Right lobe of liver (tissue), 6 donors: Measurements from ENCODE around the gene ARHGEF7. TPM values are rescaled to one million over a fixed set of nuclear protein-coding genes. Genes with fewer than 3 reads are reported as not detected.

Experiments
- ATAC-seq, 4 donors: fragments of 200-7000 bp; cut with Tn5 transposase; one replicate each; pipeline ENCODE4 v1.9.1; 2020; ENCODE audit warnings: mild to moderate bottlenecking in 4 of 4, moderate library complexity in 4 of 4
- DNase-seq, 3 donors: peaks; one replicate each; pipeline ENCODE4 v3.0.0-alpha.2; 2020
- H3K27ac ChIP-seq, 3 donors: fragments of 200-600 bp; one replicate each; pipeline ENCODE4 v1.8.0; 2022
- H3K27me3 ChIP-seq, 2 donors: fragments of 200-600 bp; one replicate each; pipeline ENCODE4 v1.8.0; 2022
- H3K36me3 ChIP-seq, 4 donors: fragments of 200-600 bp; sonication (generic) in 1 of 4; one replicate each; pipeline versions ENCODE4 v1.5.1 to v1.8.0; 2017 to 2022; ENCODE audit warnings: control low read depth in 1 of 4
- H3K4me1 ChIP-seq, 4 donors: fragments of 200-600 bp; sonication (generic) in 1 of 4; one replicate each; pipeline versions ENCODE4 v1.5.1 to v1.8.0; 2017 to 2022; ENCODE audit warnings: control low read depth in 1 of 4
- H3K4me3 ChIP-seq, 3 donors: fragments of 200-600 bp; one replicate each; pipeline ENCODE4 v1.8.0; 2022
- H3K9me3 ChIP-seq, 4 donors: fragments of 200-600 bp; sonication (generic) in 1 of 4; one replicate each; pipeline versions ENCODE4 v1.5.1 to v1.8.0; 2017 to 2022; ENCODE audit warnings: control low read depth in 1 of 4
- CTCF ChIP-seq, 4 donors: fragments of 200-600 bp in 3 of 4; fragments of 450-650 bp in 1 of 4; IDR thresholded peaks; one replicate each; pipeline versions ENCODE4 v1.5.1 to v1.8.0; 2016 to 2022; ENCODE audit warnings: antibody characterized with exemption in 4 of 4, mild to moderate bottlenecking in 2 of 4
- POLR2A ChIP-seq: fragments of 450-650 bp; IDR thresholded peaks from one replicate; pipeline ENCODE4 v1.6.1; 2017; ENCODE audit warnings: antibody characterized with exemption, mild to moderate bottlenecking
- WGBS: methylation state at CpG from one replicate; pipeline ENCODE4 v1.1.6; 2018; ENCODE audit warnings: low coverage, low lambda C conversion rate; ENCODE audit not compliant: insufficient coverage; ENCODE audit errors: missing lambda C conversion rate; 5-methylcytosine and 5-hydroxymethylcytosine counted together
- intact Hi-C, 2 donors: fragments of 100-400 bp; cut with DNase I; formaldehyde crosslinking; loops; one replicate each; pipeline versions ENCODE4 v1.11.2 to v1.14.1; 2022
- total RNA-seq, 6 experiments: library from RNA; depleted of rRNA in 2 of 6; stranded (reverse); fragments of >200 nt in 2 of 6; fragmentation: NEBNext Ultra II Directional in 3 of 6; extraction: Animal tissue kit (Norgen Biotek cat#: 25700) in 3 of 6; gene quantifications; one replicate each; pipeline versions ENCODE4 v1.1.0 to v1.2.4, GENCODE V29; 2016 to 2023
- donor health status: DM: no; HTN: yes; CAD: no.
- donor health status: DM: no; HTN: no; CAD: no.
- donor health status: DM: no; HTN: no; CAD: no.
- donor health status: DM: no; HTN: yes; CAD: no.
- donor health status: DM: no; HTN: yes; CAD: no.

Gene ARHGEF7
- total RNA-seq, 6 experiments from 2014 or later, result 22.0 to 40.1 (median 33.8) TPM

- H3K9me3 ChIP-seq, result no peaks in the 10 kb centered on the region
- intact Hi-C loops, result no loop called here
- H3K27ac ChIP-seq, result no peak overlapping the region
- no peaks in the 10 kb centered on the region for H3K4me1 ChIP-seq
- no peaks in the 10 kb centered on the region for H3K27me3 ChIP-seq
- ATAC-seq (no peak), DNase-seq (no peak)
- 80% methylated on average over 9 of the region's 9 CpGs for WGBS
- no peak overlapping the region for H3K4me3 ChIP-seq
- H3K36me3 ChIP-seq, result no peaks in the 10 kb centered on the region
- no peak for TF ChIP-seq CTCF (IDR thresholded peaks at IDR 0.05)
- TF ChIP-seq POLR2A, result no peak
Measured at GRCh38 chr13:111139873-111140561, 24.9 kb downstream of the ARHGEF7 start.

GRCh38 chr13:111140562-111141105, 25.5 kb downstream of the ARHGEF7 start:
- Histone ChIP-seq H3K27ac (no peak overlapping the region), H3K27me3 (no peaks in the 10 kb centered on the region), H3K9me3 (no peaks in the 10 kb centered on the region), H3K4me1 (no peaks in the 10 kb centered on the region), H3K36me3 (no peaks in the 10 kb centered on the region), H3K4me3 (no peak overlapping the region)
- intact Hi-C loops, result no loop called here
- no peak for ATAC-seq
- TF ChIP-seq POLR2A, result no peak
- no peak for TF ChIP-seq CTCF (IDR thresholded peaks at IDR 0.05)
- WGBS, result 74% methylated on average over 5 of the region's 6 CpGs
- DNase-seq, result no peak

- ATAC-seq, result no peak
- H3K27me3 ChIP-seq, result no peaks in the 10 kb centered on the region
- intact Hi-C loops, result no loop called here
- WGBS, result 60% methylated on average over 1 of the region's 1 CpG
- H3K9me3 ChIP-seq, result no peaks in the 10 kb centered on the region
- no peak for DNase-seq
- H3K36me3 ChIP-seq, result no peaks in the 10 kb centered on the region
- no peaks in the 10 kb centered on the region for H3K4me1 ChIP-seq
- H3K4me3 ChIP-seq, result no peak overlapping the region
- H3K27ac ChIP-seq, result no peak overlapping the region
- no peak for TF ChIP-seq CTCF (IDR thresholded peaks at IDR 0.05)
- TF ChIP-seq POLR2A, result no peak
Measured at GRCh38 chr13:111142472-111142871, 27.4 kb downstream of the ARHGEF7 start.

DNA sequence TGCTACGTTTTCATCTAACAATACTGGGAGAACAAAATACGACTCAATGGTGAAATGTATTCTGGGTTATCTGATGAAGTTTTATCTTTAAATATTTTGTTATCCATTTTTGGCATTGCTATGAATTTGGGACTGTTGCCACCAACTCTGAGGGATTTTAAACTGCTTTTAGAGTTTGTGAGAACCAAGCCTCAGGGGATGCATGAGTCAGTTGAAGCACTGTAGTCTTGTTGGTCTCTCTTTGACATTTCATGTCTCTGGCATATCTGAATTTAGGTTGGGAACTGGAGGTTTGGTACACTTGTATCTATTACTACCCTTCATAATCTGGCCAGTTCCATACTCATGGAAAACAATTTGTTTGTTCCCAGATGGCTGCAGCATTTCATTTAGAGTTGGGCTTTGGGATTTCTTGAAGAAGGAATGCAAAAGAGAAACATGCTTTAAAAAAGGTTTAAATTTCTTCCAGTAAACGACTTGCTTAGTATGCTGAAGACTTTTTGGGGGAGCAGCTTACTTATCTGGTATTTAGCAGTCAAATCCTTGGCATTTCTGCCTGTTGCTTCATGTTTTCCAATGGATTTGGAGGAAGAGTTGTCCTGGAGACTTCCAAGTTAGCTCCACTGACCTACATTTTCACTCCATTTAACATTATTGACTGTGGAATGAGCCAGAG, 28.9 kb downstream of the ARHGEF7 start:
- no peaks in the 10 kb centered on the region for H3K27me3 ChIP-seq
- intact Hi-C loops, result no loop called here
- H3K9me3 ChIP-seq, result no peaks in the 10 kb centered on the region
- DNase-seq, result no peak
- TF ChIP-seq CTCF (IDR thresholded peaks at IDR 0.05), result no peak
- TF ChIP-seq POLR2A, result no peak
- WGBS, result 61% methylated on average over 3 of the region's 3 CpGs
- no peaks in the 10 kb centered on the region for H3K4me1 ChIP-seq
- H3K27ac ChIP-seq, result no peak overlapping the region
- H3K36me3 ChIP-seq, result no peaks in the 10 kb centered on the region
- ATAC-seq, result no peak
- no peak overlapping the region for H3K4me3 ChIP-seq
